ENCODE results near the gene PTPN20. TPM values are rescaled to one million over a fixed set of nuclear protein-coding genes. Genes with fewer than 3 reads are reported as not detected.

The PTPN20 gene
- polyA plus RNA-seq, 3 donors from 2014 or later = 0.71 to 1.5 TPM; not detected in 1

- Mint-ChIP-seq H3K4me1 (no peaks in the 10 kb centered on the region), H3K27ac (no peak overlapping the region), H3K36me3 (no peaks in the 10 kb centered on the region), H3K4me3 (no peak overlapping the region), H3K9me3 (no peaks in the 10 kb centered on the region), H3K27me3 (ENCODE audit: low read depth in 3 of 3) (peaks cover 0 to 8% (median 0%) of the 10 kb centered on the region in 3 donors)
- DNase-seq = no peak
Measured at GRCh38 chr10:47021850-47022249, 110.6 kb downstream of the PTPN20 start.

- DNase-seq = no peak
- no peak overlapping the region for H3K4me3 Mint-ChIP-seq
- H3K9me3 Mint-ChIP-seq = no peaks in the 10 kb centered on the region
- no peaks in the 10 kb centered on the region for H3K36me3 Mint-ChIP-seq
- H3K4me1 Mint-ChIP-seq = no peaks in the 10 kb centered on the region
- H3K27me3 Mint-ChIP-seq (ENCODE audit: low read depth in 3 of 3) = peaks cover 0 to 4% (median 0%) of the 10 kb centered on the region in 3 donors
- no peak overlapping the region for H3K27ac Mint-ChIP-seq
Measured at GRCh38 chr10:47022311-47023131, 111.3 kb downstream of the PTPN20 start.

GRCh38 chr10:47023237-47024045 lies 112.2 kb downstream of the PTPN20 start:
- H3K9me3 Mint-ChIP-seq = no peaks in the 10 kb centered on the region
- H3K4me1 Mint-ChIP-seq = no peaks in the 10 kb centered on the region
- peaks cover 0 to 4% (median 0%) of the 10 kb centered on the region in 3 donors for H3K27me3 Mint-ChIP-seq (ENCODE audit: low read depth in 3 of 3)
- DNase-seq = no peak
- H3K36me3 Mint-ChIP-seq = no peaks in the 10 kb centered on the region
- no peak overlapping the region for H3K4me3 Mint-ChIP-seq
- no peak overlapping the region for H3K27ac Mint-ChIP-seq

GRCh38 chr10:47024046-47024322 lies 112.8 kb downstream of the PTPN20 start:
- H3K4me1 Mint-ChIP-seq = no peaks in the 10 kb centered on the region
- no peaks in the 10 kb centered on the region for H3K36me3 Mint-ChIP-seq
- no peak overlapping the region for H3K4me3 Mint-ChIP-seq
- no peaks in the 10 kb centered on the region for H3K9me3 Mint-ChIP-seq
- no peak for DNase-seq
- H3K27me3 Mint-ChIP-seq (ENCODE audit: low read depth in 3 of 3) = peaks cover 0 to 4% (median 0%) of the 10 kb centered on the region in 3 donors
- H3K27ac Mint-ChIP-seq = no peak overlapping the region

GRCh38 chr10:47024399-47025252 lies 113.4 kb downstream of the PTPN20 start:
- Mint-ChIP-seq H3K9me3 (no peaks in the 10 kb centered on the region), H3K27me3 (ENCODE audit: low read depth in 3 of 3) (peaks cover 0 to 4% (median 0%) of the 10 kb centered on the region in 3 donors), H3K27ac (no peak overlapping the region), H3K4me3 (no peak overlapping the region), H3K36me3 (no peaks in the 10 kb centered on the region), H3K4me1 (no peaks in the 10 kb centered on the region)
- no peak for DNase-seq

- peaks cover 0 to 4% (median 0%) of the 10 kb centered on the region in 3 donors for H3K27me3 Mint-ChIP-seq (ENCODE audit: low read depth in 3 of 3)
- H3K9me3 Mint-ChIP-seq = no peaks in the 10 kb centered on the region
- H3K4me1 Mint-ChIP-seq = no peaks in the 10 kb centered on the region
- H3K27ac Mint-ChIP-seq = no peak overlapping the region
- no peak overlapping the region for H3K4me3 Mint-ChIP-seq
- DNase-seq = no peak
- H3K36me3 Mint-ChIP-seq = no peaks in the 10 kb centered on the region
Measured at GRCh38 chr10:47025253-47025539, 114.0 kb downstream of the PTPN20 start.

- no peaks in the 10 kb centered on the region for H3K36me3 Mint-ChIP-seq
- H3K27ac Mint-ChIP-seq = no peak overlapping the region
Measured at GRCh38 chr10:47025540-47026300, 114.5 kb downstream of the PTPN20 start.

GRCh38 chr10:47026301-47027107 lies 115.3 kb downstream of the PTPN20 start:
- Mint-ChIP-seq H3K27ac (no peak overlapping the region), H3K9me3 (no peaks in the 10 kb centered on the region), H3K4me3 (no peak overlapping the region), H3K27me3 (ENCODE audit: low read depth in 3 of 3) (peaks cover 0 to 4% (median 4%) of the 10 kb centered on the region in 3 donors), H3K4me1 (no peaks in the 10 kb centered on the region), H3K36me3 (no peaks in the 10 kb centered on the region)
- no peak for DNase-seq

More at GRCh38 chr10:47025540-47026300, 114.5 kb downstream of the PTPN20 start:
- peaks cover 0 to 4% (median 0%) of the 10 kb centered on the region in 3 donors for H3K27me3 Mint-ChIP-seq (ENCODE audit: low read depth in 3 of 3)
- H3K9me3 Mint-ChIP-seq = no peaks in the 10 kb centered on the region
- H3K4me1 Mint-ChIP-seq = no peaks in the 10 kb centered on the region
- no peak overlapping the region for H3K4me3 Mint-ChIP-seq
- no peak for DNase-seq

- no peaks in the 10 kb centered on the region for H3K36me3 Mint-ChIP-seq
- no peak for DNase-seq
- H3K4me3 Mint-ChIP-seq = no peak overlapping the region
- peak overlapping the region in 1 of 6 donors; percentile 64 for H3K27ac Mint-ChIP-seq
- H3K9me3 Mint-ChIP-seq = no peaks in the 10 kb centered on the region
- H3K4me1 Mint-ChIP-seq = no peaks in the 10 kb centered on the region
- peaks cover 0 to 4% (median 4%) of the 10 kb centered on the region in 3 donors for H3K27me3 Mint-ChIP-seq (ENCODE audit: low read depth in 3 of 3)
Measured at GRCh38 chr10:47027108-47027783, 116.0 kb downstream of the PTPN20 start.

- Mint-ChIP-seq H3K36me3 (no peaks in the 10 kb centered on the region), H3K4me3 (no peak overlapping the region), H3K9me3 (no peaks in the 10 kb centered on the region), H3K4me1 (no peaks in the 10 kb centered on the region), H3K27me3 (ENCODE audit: low read depth in 3 of 3) (peaks cover 0 to 4% (median 4%) of the 10 kb centered on the region in 3 donors), H3K27ac (peak overlapping the region in 1 of 6 donors; percentile 64)
- no peak for DNase-seq
Measured at GRCh38 chr10:47027784-47028260, 116.6 kb downstream of the PTPN20 start.

GRCh38 chr10:47028466-47028865 lies 117.2 kb downstream of the PTPN20 start:
- Mint-ChIP-seq H3K36me3 (no peaks in the 10 kb centered on the region), H3K27me3 (ENCODE audit: low read depth in 3 of 3) (peaks cover 0 to 4% (median 4%) of the 10 kb centered on the region in 3 donors), H3K4me3 (no peak overlapping the region), H3K4me1 (no peaks in the 10 kb centered on the region), H3K27ac (no peak overlapping the region), H3K9me3 (no peaks in the 10 kb centered on the region)
- DNase-seq = no peak
